BJ (cell line): Measurements from ENCODE around the gene NEURL1B. TPM values are rescaled to one million over a fixed set of nuclear protein-coding genes. Genes with fewer than 3 reads are reported as not detected.

ENCODE experiments used
- CTCF ChIA-PET: fragments of 350-600 bp; formaldehyde crosslinking; extraction: SDS; loops from one replicate; lab custom pipeline; 2021; ENCODE audit warnings: antibody characterized with exemption, inconsistent platforms; lab: Yijun Ruan, JAX
- POLR2A ChIA-PET: fragments of 300-600 bp; sonication (Branson Sonifier 250); formaldehyde crosslinking; extraction: SDS; loops from one replicate; lab custom pipeline; 2021; ENCODE audit warnings: antibody characterized with exemption; lab: Charles Lee
- DNase-seq: peaks from one replicate; pipeline ENCODE4 v3.0.0-alpha.2; 2011; ENCODE audit warnings: low read depth
- H3K27me3 ChIP-seq: 2 replicates; pipeline ENCODE4 v1.6.0; 2011; ENCODE audit warnings: low read length; ENCODE audit not compliant: control insufficient read depth, insufficient read depth
- H3K36me3 ChIP-seq: 2 replicates; pipeline ENCODE4 v1.5.1; 2011; ENCODE audit warnings: low read length; ENCODE audit not compliant: control insufficient read depth, insufficient read depth
- H3K4me3 ChIP-seq: 2 replicates; pipeline ENCODE4 v1.5.1; 2011; ENCODE audit warnings: low read depth, mild to moderate bottlenecking, control low read depth, low read length
- CTCF ChIP-seq: IDR thresholded peaks from 2 replicates; pipeline ENCODE4 v1.5.1; 2011; ENCODE audit warnings: low read depth, mild to moderate bottlenecking, control low read depth, inconsistent platforms, low read length, moderate library complexity; ENCODE audit not compliant: insufficient read depth
- polyA plus RNA-seq: library from polyadenylated mRNA; depleted of rRNA; stranded (reverse); fragments of >200 nt; gene quantifications from 2 replicates; pipeline ENCODE4 v1.2.3, GENCODE V29; 2011

The NEURL1B gene
- polyA plus RNA-seq, 1 experiment = 2.3 TPM

DNA sequence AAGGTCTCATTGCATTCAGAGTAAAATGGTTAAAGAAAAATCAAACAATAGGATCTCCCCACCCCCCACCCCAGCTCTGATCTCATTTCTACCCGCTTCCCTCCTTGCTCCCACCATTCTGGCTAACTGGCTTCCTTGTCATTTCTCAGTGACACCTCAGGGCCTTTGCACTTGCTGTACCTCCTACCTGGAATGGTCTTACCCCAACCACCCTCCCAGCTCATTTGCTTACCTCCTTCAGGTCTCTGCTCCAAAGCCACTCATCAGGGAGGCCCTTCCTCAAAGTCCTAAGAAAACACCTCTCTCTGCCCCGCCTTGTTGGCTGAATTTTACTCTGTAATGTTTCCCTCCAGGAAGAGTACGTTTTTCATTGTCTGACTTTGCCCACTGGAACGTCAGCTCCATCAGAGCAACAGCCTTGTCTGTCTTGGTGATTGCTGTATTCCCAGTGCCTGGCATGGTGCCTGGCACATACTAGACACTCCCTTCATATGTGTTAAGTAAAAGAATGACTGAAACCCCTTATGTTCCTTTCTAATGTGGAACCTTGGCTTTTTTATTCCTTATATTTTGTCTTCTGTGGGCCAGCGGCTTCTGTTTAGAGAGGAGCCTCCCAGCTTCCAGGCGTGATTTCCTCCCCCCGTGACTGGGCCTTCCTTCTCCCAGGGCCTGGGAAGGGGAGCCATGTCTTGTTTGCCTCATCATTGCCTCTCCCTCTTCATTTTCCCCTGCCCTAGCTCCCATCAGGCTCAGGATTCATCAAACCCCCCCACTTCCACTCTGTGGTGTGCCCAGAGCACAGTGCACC, 26.9 kb downstream of the NEURL1B start:
- no peak for TF ChIP-seq CTCF
- POLR2A ChIA-PET = no interaction called here
- CTCF ChIA-PET = interaction anchor here (0.6 to 1.4 kb wide), 7 partner anchors 8 to 215 kb away, joined by 3 to 6 read pairs (median 3); no protein-coding TSS in a partner anchor
- Histone ChIP-seq H3K36me3 (no peaks in the 10 kb centered on the region), H3K27me3 (no peaks in the 10 kb centered on the region), H3K4me3 (no peak overlapping the region)
- no peak for DNase-seq

- no peak for TF ChIP-seq CTCF
- Histone ChIP-seq H3K27me3 (no peaks in the 10 kb centered on the region), H3K4me3 (no peak overlapping the region), H3K36me3 (no peaks in the 10 kb centered on the region)
- no peak for DNase-seq
- POLR2A ChIA-PET = no interaction called here
- CTCF ChIA-PET = interaction anchor here (0.6 to 1.3 kb wide), 4 partner anchors 27 to 216 kb away, joined by 3 to 6 read pairs (median 3); no protein-coding TSS in a partner anchor
These were observed 27.6 kb downstream of the NEURL1B start for GRCh38 chr5:172668594-172669071.

- no peaks in the 10 kb centered on the region for H3K36me3 ChIP-seq
- no peaks in the 10 kb centered on the region for H3K27me3 ChIP-seq
- no peak overlapping the region for H3K4me3 ChIP-seq
- ChIA-PET CTCF (no interaction called here), POLR2A (no interaction called here)
- DNase-seq = no peak
- TF ChIP-seq CTCF = no peak
These were observed 28.4 kb downstream of the NEURL1B start for GRCh38 chr5:172669386-172670004.

GRCh38 chr5:172670005-172670402, 28.9 kb downstream of the NEURL1B start:
- no peaks in the 10 kb centered on the region for H3K36me3 ChIP-seq
- TF ChIP-seq CTCF = no peak
- H3K4me3 ChIP-seq = no peak overlapping the region
- POLR2A ChIA-PET = no interaction called here
- DNase-seq = no peak
- CTCF ChIA-PET = no interaction called here
- no peaks in the 10 kb centered on the region for H3K27me3 ChIP-seq

DNA sequence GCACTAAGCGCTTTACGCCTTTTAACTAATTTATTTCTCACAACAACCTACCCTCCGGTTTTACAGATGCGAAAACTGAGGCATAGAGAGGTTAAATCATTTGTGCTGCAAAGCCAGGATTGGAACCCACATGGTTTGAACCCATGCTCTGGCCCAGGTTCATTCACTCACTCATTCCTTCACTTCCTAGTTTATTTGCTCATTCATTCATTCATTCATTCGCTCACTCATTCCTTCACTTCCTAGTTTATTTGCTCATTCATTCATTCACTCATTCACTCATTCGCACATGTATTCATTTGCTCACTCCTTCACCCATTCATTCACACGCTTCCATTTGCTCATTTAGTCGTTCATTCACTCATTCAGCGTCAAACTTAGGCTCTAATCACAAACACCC, 29.4 kb downstream of the NEURL1B start:
- ChIA-PET POLR2A (no interaction called here), CTCF (no interaction called here)
- no peak for DNase-seq
- Histone ChIP-seq H3K4me3 (no peak overlapping the region), H3K27me3 (no peaks in the 10 kb centered on the region), H3K36me3 (no peaks in the 10 kb centered on the region)
- TF ChIP-seq CTCF = no peak
